PC-9 (cell line): ENCODE results near the gene FAXDC2. TPM values are rescaled to one million over a fixed set of nuclear protein-coding genes. Genes with fewer than 3 reads are reported as not detected.

Experiments used
- BruUV-seq: library from RNA; stranded (reverse); fragments of 400-500 nt; replicated peaks from 2 replicates; lab custom pipeline; 2021; lab: Mats Ljungman, UMichigan
- CTCF ChIA-PET: fragments of 300-600 bp; sonication (Branson Sonifier 250); formaldehyde crosslinking; loops from one replicate; lab custom pipeline; 2022; ENCODE audit warnings: antibody characterized with exemption; lab: Charles Lee
- POLR2A ChIA-PET: fragments of 300-600 bp; sonication (Branson Sonifier 250); formaldehyde crosslinking; loops from one replicate; lab custom pipeline; 2022; ENCODE audit warnings: antibody characterized with exemption; ENCODE audit not compliant: unreplicated experiment; lab: Charles Lee
- DNase-seq, 2 experiments: peaks; one replicate each; pipeline versions ENCODE4 v3.0.0 to v3.0.0-alpha.2; 2015 to 2022; ENCODE audit warnings: mixed read lengths in 1 of 2
- H2AFZ ChIP-seq: fragments of 200-600 bp; sonication (generic); 2 replicates; pipeline ENCODE4 v1.8.1; 2017; ENCODE audit warnings: antibody characterized with exemption
- H3F3A ChIP-seq: fragments of 200-600 bp; sonication (generic); 2 replicates; pipeline ENCODE4 v1.8.1; 2017; ENCODE audit warnings: antibody characterized with exemption, mild to moderate bottlenecking, low read depth; ENCODE audit not compliant: insufficient read depth
- H3K27ac ChIP-seq: fragments of 200-600 bp; sonication (generic); 2 replicates; pipeline ENCODE4 v1.6.1; 2016; ENCODE audit warnings: mixed run types
- H3K27me3 ChIP-seq: fragments of 200-600 bp; sonication (generic); 2 replicates; pipeline ENCODE4 v1.6.1; 2016; ENCODE audit warnings: low read depth, mixed run types; ENCODE audit not compliant: insufficient read depth
- H3K36me3 ChIP-seq: fragments of 200-600 bp; sonication (generic); 2 replicates; pipeline ENCODE4 v1.6.1; 2016; ENCODE audit warnings: low read depth, mixed run types
- H3K4me1 ChIP-seq: fragments of 200-600 bp; sonication (generic); replicated peaks from 2 replicates; pipeline ENCODE4 v1.6.1; 2016; ENCODE audit warnings: mixed run types; ENCODE audit not compliant: insufficient read depth
- H3K4me2 ChIP-seq: fragments of 200-600 bp; sonication (generic); 2 replicates; pipeline ENCODE4 v1.6.1; 2017; ENCODE audit warnings: mixed run types
- H3K4me3 ChIP-seq: fragments of 200-600 bp; sonication (generic); 2 replicates; pipeline ENCODE4 v1.6.1; 2016; ENCODE audit warnings: mixed run types
- H3K79me2 ChIP-seq: fragments of 200-600 bp; sonication (generic); 2 replicates; pipeline ENCODE4 v1.6.1; 2017; ENCODE audit warnings: low read depth, mixed run types
- H3K9me2 ChIP-seq: fragments of 200-600 bp; sonication (generic); 2 replicates; pipeline ENCODE4 v1.8.1; 2017; ENCODE audit warnings: mild to moderate bottlenecking; ENCODE audit not compliant: insufficient read depth
- H3K9me3 ChIP-seq: fragments of 200-600 bp; sonication (generic); 2 replicates; pipeline ENCODE4 v1.8.1; 2016; ENCODE audit warnings: low read depth; ENCODE audit not compliant: insufficient read depth
- H4K20me1 ChIP-seq: fragments of 200-600 bp; sonication (generic); 2 replicates; pipeline ENCODE4 v1.8.1; 2017; ENCODE audit not compliant: insufficient read depth
- EZH2 ChIP-seq: fragments of 200-600 bp; sonication (generic); IDR thresholded peaks from 2 replicates; pipeline ENCODE4 v1.8.0; 2017; ENCODE audit warnings: antibody characterized with exemption, low read depth
- intact Hi-C: fragments of 100-400 bp; cut with micrococcal nuclease; formaldehyde crosslinking; loops from one replicate; pipeline ENCODE4 v1.10.0; 2022; ENCODE audit not compliant: unreplicated experiment
- total RNA-seq: library from RNA; stranded (reverse); gene quantifications from 2 replicates; pipeline ENCODE4 v1.2.3, GENCODE V29; 2021
- TF ChIP-seq, protein P1 (sequence below): fragments of 200-600 bp; sonication (generic); conservative IDR thresholded peaks from 2 replicates; pipeline ENCODE4 v1.6.1; 2017; ENCODE audit warnings: mixed run types, antibody characterized with exemption, mild to moderate bottlenecking, moderate library complexity

FAXDC2 gene
- total RNA-seq, 1 experiment from 2014 or later: 0.70 TPM

DNA sequence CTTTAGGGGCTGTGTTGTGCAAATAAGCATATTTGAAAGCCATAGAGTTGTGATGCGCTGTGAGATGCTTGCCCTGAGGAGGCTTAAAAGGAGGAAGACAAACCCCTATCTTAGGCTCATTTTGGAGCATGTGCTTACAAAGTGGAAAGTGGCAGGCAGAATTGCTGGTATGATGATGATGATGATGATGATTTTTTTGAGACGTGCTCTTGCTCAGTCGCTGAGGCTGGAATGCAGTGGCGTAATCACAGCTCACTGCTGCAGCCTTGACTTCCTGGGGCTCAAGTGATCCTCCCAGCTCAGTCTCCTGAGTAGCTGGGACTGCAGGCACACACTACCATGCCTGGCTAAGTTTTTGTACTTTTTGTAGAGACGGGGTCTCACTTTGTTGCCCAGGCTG is 9.7 kb upstream of the FAXDC2 start:
- no peaks in the 10 kb centered on the region for H3K9me2 ChIP-seq
- ChIA-PET CTCF (interaction anchor here (0.5 kb wide), 1 partner anchor 228 kb away, joined by 4 read pairs; no protein-coding TSS in a partner anchor), POLR2A (interaction anchor here (0.7 to 1.0 kb wide), 2 partner anchors 17 to 36 kb away, joined by 4 read pairs; no protein-coding TSS in a partner anchor)
- peaks cover 24% of the 10 kb centered on the region for H3K4me1 ChIP-seq
- TF ChIP-seq EZH2: no peak
- TF ChIP-seq, protein P1, sequence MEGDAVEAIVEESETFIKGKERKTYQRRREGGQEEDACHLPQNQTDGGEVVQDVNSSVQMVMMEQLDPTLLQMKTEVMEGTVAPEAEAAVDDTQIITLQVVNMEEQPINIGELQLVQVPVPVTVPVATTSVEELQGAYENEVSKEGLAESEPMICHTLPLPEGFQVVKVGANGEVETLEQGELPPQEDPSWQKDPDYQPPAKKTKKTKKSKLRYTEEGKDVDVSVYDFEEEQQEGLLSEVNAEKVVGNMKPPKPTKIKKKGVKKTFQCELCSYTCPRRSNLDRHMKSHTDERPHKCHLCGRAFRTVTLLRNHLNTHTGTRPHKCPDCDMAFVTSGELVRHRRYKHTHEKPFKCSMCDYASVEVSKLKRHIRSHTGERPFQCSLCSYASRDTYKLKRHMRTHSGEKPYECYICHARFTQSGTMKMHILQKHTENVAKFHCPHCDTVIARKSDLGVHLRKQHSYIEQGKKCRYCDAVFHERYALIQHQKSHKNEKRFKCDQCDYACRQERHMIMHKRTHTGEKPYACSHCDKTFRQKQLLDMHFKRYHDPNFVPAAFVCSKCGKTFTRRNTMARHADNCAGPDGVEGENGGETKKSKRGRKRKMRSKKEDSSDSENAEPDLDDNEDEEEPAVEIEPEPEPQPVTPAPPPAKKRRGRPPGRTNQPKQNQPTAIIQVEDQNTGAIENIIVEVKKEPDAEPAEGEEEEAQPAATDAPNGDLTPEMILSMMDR: no peak
- H3K79me2 ChIP-seq: peaks cover 56% of the 10 kb centered on the region
- H4K20me1 ChIP-seq: peaks cover 35% of the 10 kb centered on the region; the same call in 1 of the 2 replicates
- no peaks in the 10 kb centered on the region for H3K9me3 ChIP-seq
- peak overlapping the region; percentile 93 for H3K4me2 ChIP-seq
- no TSS peak for BruUV-seq
- peaks cover 32% of the 10 kb centered on the region for H3F3A ChIP-seq
- H3K36me3 ChIP-seq: peaks cover 22% of the 10 kb centered on the region
- no peak overlapping the region for H2AFZ ChIP-seq
- DNase-seq: peak; percentile 44 to 67
- H3K27ac ChIP-seq: peak overlapping the region; percentile 84
- intact Hi-C loops: no loop called here
- H3K27me3 ChIP-seq: no peaks in the 10 kb centered on the region
- H3K4me3 ChIP-seq: peak overlapping the region; percentile 88

DNA sequence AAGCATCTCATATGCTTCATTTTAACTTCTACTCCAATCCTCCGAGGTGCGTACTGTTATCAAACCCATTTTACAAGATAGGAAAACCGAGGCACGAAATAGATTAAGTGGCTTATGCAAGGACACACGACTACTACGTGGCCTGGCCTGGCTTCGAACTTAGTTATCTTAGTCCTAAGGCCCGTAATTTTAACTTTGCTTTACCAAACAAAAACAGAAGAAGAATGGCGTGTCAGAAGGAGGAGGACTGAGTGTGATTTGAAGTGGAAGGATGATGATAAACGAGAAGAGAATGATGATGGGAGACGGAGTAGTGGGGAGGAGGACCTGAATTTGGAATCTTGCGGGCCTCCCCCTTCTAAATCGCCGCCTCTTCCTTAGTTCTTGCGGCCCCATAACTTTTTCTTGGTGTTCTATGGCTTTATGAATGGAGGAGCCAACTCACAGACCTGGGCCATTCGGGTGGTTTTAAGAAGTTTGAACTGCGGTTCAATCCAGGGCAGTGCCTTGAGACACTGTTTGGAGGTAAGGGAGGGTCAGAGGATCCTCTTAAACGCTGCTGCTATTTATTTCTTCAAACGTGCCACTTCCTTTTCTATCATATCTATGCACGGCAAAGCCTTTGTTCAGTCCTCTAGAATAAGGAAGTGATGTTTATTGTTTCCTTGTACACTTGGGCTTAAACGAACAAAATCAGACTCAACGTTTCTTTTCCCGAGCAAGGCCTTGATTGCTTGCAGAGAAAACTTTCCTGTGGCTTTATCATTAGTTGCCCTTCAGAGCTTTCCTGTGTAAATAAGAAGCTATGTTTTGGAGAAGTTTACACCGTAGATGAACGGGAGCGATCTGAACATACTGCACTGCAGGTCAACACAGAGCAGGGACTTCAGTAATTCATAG is 8.8 kb upstream of the FAXDC2 start:
- H3K79me2 ChIP-seq: peaks cover 56% of the 10 kb centered on the region
- H3K36me3 ChIP-seq: peaks cover 14% of the 10 kb centered on the region
- CTCF ChIA-PET: interaction anchor here (0.6 kb wide), 1 partner anchor 46 kb away, joined by 3 read pairs; no protein-coding TSS in a partner anchor
- H3K4me1 ChIP-seq: peaks cover 24% of the 10 kb centered on the region
- H2AFZ ChIP-seq: peak overlapping the region; percentile 96
- peaks cover 32% of the 10 kb centered on the region for H3F3A ChIP-seq
- no peaks in the 10 kb centered on the region for H3K27me3 ChIP-seq
- no peak for TF ChIP-seq EZH2
- TF ChIP-seq, protein P1: no peak
- peak overlapping the region; percentile 93 for H3K4me2 ChIP-seq
- TSS peak; percentile 55 for BruUV-seq
- no peaks in the 10 kb centered on the region for H3K9me3 ChIP-seq
- peak overlapping the region; percentile 84 for H3K27ac ChIP-seq
- POLR2A ChIA-PET: interaction anchor here (0.6 to 2.1 kb wide), 7 partner anchors 30 to 250 kb away, joined by 3 to 16 read pairs (median 3); no protein-coding TSS in a partner anchor
- peaks cover 27% of the 10 kb centered on the region; the same call in 1 of the 2 replicates for H4K20me1 ChIP-seq
- intact Hi-C loops: loop anchor here (1.0 to 10.0 kb wide), 3 partner anchors 24 to 414 kb away; partner anchors contain the start of genes LARP1 and SAP30L
- no peak for DNase-seq
- H3K9me2 ChIP-seq: no peaks in the 10 kb centered on the region
- peak overlapping the region; percentile 88 for H3K4me3 ChIP-seq

GRCh38 chr5:154858297-154858971 is 8.0 kb upstream of the FAXDC2 start, which contains the start of gene CNOT8:
TSS of gene CNOT8 (plus strand) at chr5:154858627. CDS start at chr5:154863279, 4,652 bp downstream.
- no TSS peak for BruUV-seq
- TF ChIP-seq, protein P1: no peak
- no peak for TF ChIP-seq EZH2
- Histone ChIP-seq H3F3A (peaks cover 32% of the 10 kb centered on the region), H3K4me3 (peak within 1 kb of the TSS; percentile 88), H4K20me1 (peaks cover 26% of the 10 kb centered on the region; the same call in 1 of the 2 replicates), H3K9me3 (no peaks in the 10 kb centered on the region), H3K79me2 (peaks cover 50% of the 10 kb centered on the region), H3K4me2 (peak within 1 kb of the TSS; percentile 93), H3K9me2 (no peaks in the 10 kb centered on the region), H3K4me1 (peaks cover 24% of the 10 kb centered on the region), H3K36me3 (peaks cover 9% of the 10 kb centered on the region), H3K27me3 (no peaks in the 10 kb centered on the region), H3K27ac (peak within 1 kb of the TSS; percentile 84), H2AFZ (peak within 1 kb of the TSS; percentile 96)
- intact Hi-C loops: loop anchor here (1.0 to 10.0 kb wide), 3 partner anchors 23 to 414 kb away; partner anchors contain the start of genes LARP1 and SAP30L
- peak; percentile 86 to 99 for DNase-seq
- POLR2A ChIA-PET: interaction anchor here (0.6 to 2.1 kb wide), 5 partner anchors 29 to 251 kb away, joined by 3 to 16 read pairs (median 3); no protein-coding TSS in a partner anchor
- CTCF ChIA-PET: interaction anchor here (0.6 kb wide), 1 partner anchor 47 kb away, joined by 3 read pairs; no protein-coding TSS in a partner anchor
